ENCODE measurements around the gene B3GNT9.

GRCh38 chr16:67144943-67145342, 5.9 kb downstream of the B3GNT9 start:
- TF ChIP-seq EZH2 (IDR thresholded peaks at IDR 0.05) (no peak), SP1 (IDR thresholded peaks at IDR 0.05; ENCODE audit: low read depth) (no peak), CTCF (IDR thresholded peaks at IDR 0.05 in 2 of 3, conservative IDR thresholded peaks at IDR 0.05 in 1 of 3; ENCODE audit: borderline replicate concordance in 1 of 3, insufficient read depth in 1 of 3, low read depth in 2 of 3, low read length in 2 of 3) (no peak), JUND (IDR thresholded peaks at IDR 0.05) (no peak), SIN3A (IDR thresholded peaks at IDR 0.05; ENCODE audit: low read depth) (no peak), ZNF274 (IDR thresholded peaks at IDR 0.05; ENCODE audit: low read depth, low read length) (no peak), POLR2A (IDR thresholded peaks at IDR 0.05; ENCODE audit: borderline replicate concordance, extremely low read depth, insufficient read depth, insufficient read length) (no peak), CBX3 (IDR thresholded peaks at IDR 0.05; ENCODE audit: low read depth) (no peak)

Data from HCT116 (cell line).